GM19238 (cell line): ENCODE measurements around the gene TENM4.
"Not testable (repeated sequence)": the region's sequence is repeated elsewhere in the genome, so short reads cannot be mapped to it uniquely, and the experiment has no call there.

ENCODE experiments used
- DNase-seq: peaks from one replicate; pipeline ENCODE4 v3.0.0; 2011; ENCODE audit warnings: low spot score; ENCODE audit not compliant: insufficient read length

The TENM4 gene

GRCh38 chr11:79219186-79220045 lies 221.4 kb downstream of the TENM4 start:
- no peak for DNase-seq

GRCh38 chr11:79212741-79213190 lies 228.1 kb downstream of the TENM4 start:
- DNase-seq: no peak

GRCh38 chr11:79209540-79210266 lies 231.1 kb downstream of the TENM4 start:
- DNase-seq: no peak

- no peak for DNase-seq
These were observed 232.7 kb downstream of the TENM4 start for GRCh38 chr11:79208126-79208525.

- DNase-seq: no peak
These were observed 233.9 kb downstream of the TENM4 start for GRCh38 chr11:79206951-79207350.

- no peak for DNase-seq
These were observed 235.0 kb downstream of the TENM4 start for GRCh38 chr11:79205786-79206185.

GRCh38 chr11:79201677-79202347 lies 239.0 kb downstream of the TENM4 start:
- DNase-seq: no peak

GRCh38 chr11:79200398-79201070 lies 240.3 kb downstream of the TENM4 start:
- no peak for DNase-seq

GRCh38 chr11:79199729-79200354 lies 241.0 kb downstream of the TENM4 start:
- no peak for DNase-seq

- DNase-seq: no peak
These were observed 242.0 kb downstream of the TENM4 start for GRCh38 chr11:79198898-79199250.

- DNase-seq: no peak
These were observed 242.5 kb downstream of the TENM4 start for GRCh38 chr11:79198203-79198897.

- no peak for DNase-seq
These were observed 243.9 kb downstream of the TENM4 start for GRCh38 chr11:79196950-79197349.

- no peak for DNase-seq
These were observed 245.6 kb downstream of the TENM4 start for GRCh38 chr11:79195209-79195608.

GRCh38 chr11:79193663-79194310 lies 247.0 kb downstream of the TENM4 start:
- DNase-seq: no peak

GRCh38 chr11:79192836-79193235 lies 248.0 kb downstream of the TENM4 start:
- no peak for DNase-seq

GRCh38 chr11:79191716-79192115 lies 249.1 kb downstream of the TENM4 start:
- DNase-seq: not testable (repeated sequence)

- not testable (repeated sequence) for DNase-seq
These were observed 250.3 kb downstream of the TENM4 start for GRCh38 chr11:79190553-79190952.

GRCh38 chr11:79189601-79190000 lies 251.2 kb downstream of the TENM4 start:
- DNase-seq: no peak

GRCh38 chr11:79189055-79189454 lies 251.8 kb downstream of the TENM4 start:
- DNase-seq: no peak

GRCh38 chr11:79186669-79187068 lies 254.2 kb downstream of the TENM4 start:
- DNase-seq: no peak
